HG03175 (cell line): ENCODE measurements around the gene ZNF423.

Experiments
- ATAC-seq: cut with Tn5 transposase; IDR thresholded peaks from one replicate; pipeline ENCODE4 v1.9.1; 2021; ENCODE audit warnings: mild to moderate bottlenecking, moderate library complexity; ENCODE audit not compliant: unreplicated experiment

Gene ZNF423

DNA sequence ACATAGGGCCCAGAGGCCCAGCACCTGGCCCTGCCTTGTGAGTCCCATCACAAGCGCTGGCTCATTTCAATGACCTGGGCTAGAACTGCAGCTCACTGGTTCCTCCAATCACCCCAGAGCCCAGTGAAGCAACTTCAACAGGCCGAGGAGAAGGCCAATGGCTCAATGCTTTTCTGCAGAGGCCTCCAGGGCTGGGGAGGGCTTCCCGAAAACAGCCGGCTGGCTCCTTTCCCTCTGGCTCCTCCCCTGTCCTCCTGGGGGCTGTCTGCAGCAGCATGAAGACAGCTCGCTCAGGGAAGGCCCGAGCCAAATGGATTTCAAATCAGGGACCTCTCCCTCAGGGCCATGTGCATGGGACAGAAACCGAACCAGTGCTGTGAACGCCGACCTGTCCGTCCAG, 121.6 kb downstream of the ZNF423 start:
- ATAC-seq: no peak

DNA sequence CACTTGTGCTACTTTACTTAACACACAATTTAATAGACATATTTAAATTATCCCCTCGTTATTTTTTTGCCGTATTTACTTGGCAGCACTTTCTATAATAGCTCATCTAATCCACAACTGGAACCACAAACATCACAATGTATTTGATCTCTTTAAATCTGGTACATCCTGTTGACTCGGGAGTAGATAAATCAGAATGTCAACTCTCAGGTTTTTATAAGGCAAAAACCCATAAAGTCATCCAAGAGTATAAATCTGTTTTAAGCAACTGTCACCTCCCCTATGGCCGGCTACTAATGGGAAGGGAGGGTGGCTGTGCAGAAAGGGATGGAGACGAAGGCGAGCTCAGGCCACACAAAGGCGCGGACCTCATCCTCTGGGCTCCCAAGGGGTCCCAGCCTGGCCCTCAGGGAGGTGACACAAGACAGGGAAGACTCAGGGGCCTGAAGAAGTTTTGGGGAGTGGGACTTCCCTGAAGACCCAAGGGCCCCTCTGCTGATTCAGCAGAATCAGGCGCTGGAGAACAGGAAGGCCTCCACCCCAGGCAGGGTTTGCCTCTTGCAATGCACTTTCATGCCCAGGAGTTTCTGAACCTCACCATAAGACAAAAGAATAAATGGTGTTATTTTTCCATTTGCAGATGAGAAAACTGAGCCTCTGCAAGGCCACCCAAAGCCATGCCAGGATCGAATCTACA, 122.5 kb downstream of the ZNF423 start:
- ATAC-seq: no peak

DNA sequence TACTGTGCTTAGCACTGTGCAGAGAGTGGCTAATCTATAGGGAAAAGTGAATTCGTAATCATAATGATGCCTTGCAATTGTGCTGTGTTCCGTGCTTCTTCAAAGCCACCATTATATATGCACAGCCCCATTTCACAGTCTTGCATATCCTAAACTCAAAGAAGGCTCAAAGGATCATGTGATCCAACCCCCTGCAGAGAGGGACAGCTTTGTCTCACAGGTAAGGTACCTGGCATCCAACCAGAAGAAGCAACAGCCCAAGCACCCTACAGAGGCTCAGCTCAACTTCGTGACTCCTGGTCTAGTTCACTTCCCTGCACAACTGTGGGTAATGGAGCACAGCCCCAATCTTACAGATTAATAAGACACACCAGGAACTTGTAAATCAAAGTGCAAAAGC, 124.0 kb downstream of the ZNF423 start:
- ATAC-seq: no peak

DNA sequence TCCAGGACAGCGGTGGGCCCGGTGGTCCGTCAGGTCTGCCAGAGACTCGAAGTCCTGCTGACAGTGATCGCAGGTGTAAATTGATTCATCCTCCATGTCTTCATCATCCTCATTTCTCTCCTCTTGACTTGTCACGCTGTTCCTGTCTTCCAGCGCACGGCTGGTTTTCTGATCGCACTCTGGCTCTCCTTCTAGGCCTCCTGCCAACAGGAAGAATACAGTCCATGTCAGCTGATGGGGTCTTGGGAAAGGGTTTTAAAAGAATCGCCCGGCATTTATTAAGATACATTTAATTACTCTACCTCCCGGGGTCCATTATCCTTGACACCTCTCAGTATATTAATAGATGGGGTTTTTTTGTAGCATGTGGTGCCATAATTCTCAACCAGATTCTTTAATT, 125.1 kb downstream of the ZNF423 start:
- no peak for ATAC-seq

DNA sequence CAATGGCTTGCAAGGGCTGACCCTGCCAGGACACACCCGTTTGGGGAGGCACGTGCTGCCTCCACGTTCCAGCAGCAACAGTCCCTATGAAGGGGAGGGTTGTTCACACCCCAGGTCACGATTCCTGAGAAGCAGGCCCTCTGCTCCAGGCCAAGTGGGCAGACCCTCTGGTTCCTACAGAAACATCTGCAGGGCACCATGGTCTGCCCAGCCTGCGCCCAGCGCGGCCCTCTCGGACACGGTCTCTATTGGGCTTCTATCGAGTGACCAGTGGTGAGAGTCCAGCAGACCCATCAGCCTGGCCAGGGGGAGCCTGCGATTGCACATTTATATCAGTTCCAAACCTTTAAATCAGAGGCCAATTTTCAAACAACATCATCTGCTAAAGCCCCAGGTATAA, 128.3 kb downstream of the ZNF423 start:
- ATAC-seq: no peak

DNA sequence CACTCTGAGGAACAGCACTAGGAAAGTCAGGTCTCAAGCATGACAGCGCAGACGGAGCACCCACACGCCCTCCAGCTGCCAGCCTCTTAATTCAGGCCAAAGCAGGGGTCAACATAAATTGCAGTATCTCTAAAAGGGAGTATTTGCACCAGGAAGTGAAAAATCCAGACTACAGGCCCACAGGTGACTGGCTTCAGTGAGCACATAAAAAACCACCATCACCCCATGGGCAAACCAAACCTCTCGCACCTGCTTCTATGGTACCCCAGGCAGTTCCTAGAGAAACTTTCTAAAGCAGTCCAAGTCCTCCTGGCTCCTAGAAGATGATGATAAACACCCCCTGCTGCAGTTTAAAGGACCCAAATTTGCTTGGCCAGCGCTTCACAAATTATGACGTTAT, 129.8 kb downstream of the ZNF423 start:
- ATAC-seq: no peak

DNA sequence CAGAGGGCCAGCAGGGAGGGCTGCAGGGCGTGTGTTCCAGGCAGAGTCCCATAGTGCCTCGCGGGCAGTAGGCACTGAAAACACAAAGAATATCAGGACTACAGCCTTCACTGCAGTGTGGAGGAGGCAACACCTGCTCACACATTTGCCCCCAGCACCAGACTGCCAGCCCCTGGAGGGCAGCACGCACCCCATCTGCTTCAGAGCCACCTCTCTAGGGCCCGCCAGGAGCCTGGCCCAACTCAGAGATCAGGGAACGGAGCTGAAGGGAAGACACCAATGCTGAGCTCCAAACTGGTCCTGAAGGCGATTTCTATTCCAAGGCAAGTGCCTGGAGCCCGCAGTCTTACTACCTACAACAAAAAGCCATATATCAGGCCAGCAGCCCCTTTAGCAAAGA, 130.3 kb downstream of the ZNF423 start:
- no peak for ATAC-seq

DNA sequence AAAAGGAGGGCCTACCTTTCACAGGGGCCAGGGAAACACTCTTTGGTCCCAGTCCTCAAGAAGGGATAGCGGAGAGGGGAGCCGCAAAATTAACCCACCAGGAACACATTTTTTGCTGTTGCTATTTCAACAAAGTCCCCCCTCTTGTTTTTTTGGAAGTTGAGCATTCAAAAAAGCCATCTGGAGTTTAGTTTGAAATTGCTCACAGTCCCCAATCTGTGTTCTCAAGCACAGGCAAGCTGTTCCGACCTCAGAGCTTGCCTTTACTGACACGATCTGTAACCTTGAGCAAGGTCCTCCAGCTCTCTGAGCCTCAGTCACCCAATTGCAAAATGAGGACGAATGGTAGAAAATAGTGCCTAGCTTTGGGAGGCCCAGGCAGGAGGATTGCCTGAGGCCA, 131.1 kb downstream of the ZNF423 start:
- no peak for ATAC-seq

DNA sequence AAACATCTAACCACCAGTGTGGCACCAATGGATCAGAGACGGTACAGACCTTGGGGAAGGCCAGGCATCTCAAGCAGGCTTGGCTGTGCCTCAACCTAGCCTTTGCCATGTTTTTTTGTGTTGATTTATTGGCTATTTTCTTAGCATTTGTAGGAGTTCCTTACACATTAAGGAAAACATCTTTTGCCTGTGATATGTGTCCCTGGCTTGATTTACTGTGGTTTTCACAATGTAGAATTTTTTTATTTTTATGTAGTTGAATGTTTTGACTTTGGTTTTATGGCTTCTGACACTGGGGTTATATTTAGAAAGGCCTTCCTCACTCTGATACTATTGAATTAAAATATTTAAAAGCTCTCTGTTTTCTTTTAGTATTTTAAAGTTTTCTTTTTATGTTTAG, 132.6 kb downstream of the ZNF423 start:
- no peak for ATAC-seq

DNA sequence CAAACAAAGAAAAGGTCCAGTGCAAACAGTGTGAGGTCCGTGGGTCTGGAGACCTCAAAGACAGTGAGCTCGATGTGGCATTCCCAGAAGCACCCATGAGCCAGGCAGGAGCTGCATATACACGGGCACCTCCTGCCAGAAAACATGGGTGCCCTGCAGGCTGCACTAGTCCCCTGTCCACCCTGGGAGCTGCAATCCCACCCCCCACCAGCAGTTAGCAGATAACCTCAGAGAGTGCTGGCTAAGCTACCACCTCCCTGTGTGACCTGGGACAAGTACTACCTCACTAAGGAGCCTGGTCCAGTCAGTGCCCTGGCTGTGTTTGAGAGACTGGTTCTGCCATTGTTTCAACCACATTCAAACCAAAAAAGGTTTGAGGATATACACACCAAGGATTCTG, 135.7 kb downstream of the ZNF423 start:
- ATAC-seq: no peak

DNA sequence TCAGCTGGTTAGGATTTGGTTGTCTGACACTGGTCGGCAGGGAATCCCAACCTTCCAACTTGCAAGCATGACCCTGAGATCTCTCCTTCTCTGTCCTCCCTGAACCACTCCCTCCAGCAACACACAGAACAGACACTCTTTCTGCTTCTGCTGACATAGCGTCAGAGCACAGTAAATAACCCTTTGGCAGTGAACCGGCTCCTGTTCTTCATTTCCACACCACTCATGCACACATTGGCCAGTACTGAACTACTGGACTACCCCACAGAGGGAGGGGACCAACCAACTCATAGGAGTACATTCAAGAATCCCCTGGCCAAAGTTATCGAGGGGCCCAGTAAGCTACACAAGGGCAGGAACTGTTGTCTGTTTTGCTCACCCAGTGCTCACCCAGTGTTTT, 138.2 kb downstream of the ZNF423 start:
- no peak for ATAC-seq

DNA sequence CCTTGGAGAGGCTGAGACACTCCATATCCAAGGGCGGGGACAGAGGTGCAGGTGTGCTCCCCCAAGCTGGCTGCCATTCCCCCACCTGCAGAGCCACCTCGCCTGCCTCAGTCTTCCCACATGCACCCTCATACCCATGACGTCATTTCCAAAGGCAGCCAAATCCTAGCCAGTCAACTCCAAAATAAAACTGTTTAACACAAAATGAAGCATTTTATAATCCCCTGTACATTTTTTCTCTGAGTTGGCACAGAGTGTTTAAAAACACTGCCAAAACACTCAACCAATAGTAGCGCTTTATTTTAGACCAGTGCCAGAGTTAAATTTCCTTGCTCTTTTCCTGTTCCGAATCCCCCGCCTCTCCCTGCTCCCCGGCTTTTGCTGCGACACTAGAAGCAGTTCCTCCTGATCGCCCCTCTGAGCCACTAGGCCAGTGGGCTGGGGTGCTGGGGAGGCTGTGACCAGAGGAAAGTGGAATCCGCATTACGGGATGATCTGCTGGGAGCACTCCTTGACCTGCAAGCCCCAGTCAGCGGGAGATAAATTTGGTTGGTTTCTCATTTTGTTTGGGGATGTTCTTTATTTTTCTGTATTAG, 139.5 kb downstream of the ZNF423 start:
- no peak for ATAC-seq

DNA sequence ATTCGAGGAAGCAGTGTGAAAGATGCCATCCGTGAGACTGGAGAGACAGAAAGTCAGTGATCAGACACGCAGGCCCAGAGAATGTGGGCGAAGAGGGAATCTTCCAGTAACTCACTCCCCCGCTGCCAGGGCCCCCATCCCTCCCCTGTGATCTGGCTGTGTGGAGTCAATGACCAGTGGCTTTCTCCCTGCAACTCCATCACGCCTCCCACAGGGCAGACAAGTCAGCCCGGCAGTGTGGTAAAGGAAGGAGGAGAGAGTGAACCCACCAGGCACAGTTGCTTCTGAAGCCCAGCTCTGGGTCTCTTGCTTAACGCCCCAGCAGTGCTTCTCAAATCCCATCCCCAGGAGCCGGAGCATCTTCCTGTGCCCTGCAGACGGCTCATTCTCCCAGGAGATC, 142.1 kb downstream of the ZNF423 start:
- no peak for ATAC-seq

DNA sequence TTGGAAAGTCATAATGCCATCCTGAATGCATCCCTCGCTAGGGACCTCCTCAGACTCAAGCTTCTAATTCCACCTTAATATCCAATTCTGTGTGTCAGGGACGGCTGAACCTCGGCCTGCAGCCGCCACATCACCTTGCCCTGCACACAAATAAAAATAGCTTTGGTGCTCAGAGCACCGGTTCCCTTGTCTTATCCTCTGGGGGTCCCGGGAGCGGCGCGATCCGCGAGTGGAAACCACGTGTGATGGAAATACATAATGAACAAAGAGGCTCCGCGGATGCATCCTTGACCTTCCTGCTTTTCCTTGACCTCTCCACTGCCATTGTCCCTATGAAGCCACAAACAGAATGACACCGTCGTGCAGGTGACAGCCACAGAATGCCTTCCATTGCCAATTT, 143.4 kb downstream of the ZNF423 start:
- ATAC-seq: no peak

DNA sequence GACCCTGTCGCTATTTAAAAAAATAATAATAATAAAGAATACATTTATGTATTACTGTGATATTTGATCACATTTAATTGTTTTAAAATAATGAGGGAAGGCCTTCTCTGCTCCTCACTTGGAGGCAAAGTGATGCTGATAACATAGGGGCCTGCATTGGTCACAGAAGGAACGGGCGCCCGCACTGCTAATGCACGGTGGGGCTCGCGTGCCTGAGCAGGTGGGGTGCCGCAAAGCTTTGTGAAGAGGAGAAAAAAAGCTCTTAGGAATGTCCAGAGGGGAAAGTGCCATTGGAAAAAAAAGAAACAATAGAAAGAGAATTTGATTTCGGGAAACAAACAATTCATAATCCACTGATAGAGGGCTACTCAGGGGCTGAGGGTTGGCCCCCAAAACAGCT, 143.8 kb downstream of the ZNF423 start:
- no peak for ATAC-seq

DNA sequence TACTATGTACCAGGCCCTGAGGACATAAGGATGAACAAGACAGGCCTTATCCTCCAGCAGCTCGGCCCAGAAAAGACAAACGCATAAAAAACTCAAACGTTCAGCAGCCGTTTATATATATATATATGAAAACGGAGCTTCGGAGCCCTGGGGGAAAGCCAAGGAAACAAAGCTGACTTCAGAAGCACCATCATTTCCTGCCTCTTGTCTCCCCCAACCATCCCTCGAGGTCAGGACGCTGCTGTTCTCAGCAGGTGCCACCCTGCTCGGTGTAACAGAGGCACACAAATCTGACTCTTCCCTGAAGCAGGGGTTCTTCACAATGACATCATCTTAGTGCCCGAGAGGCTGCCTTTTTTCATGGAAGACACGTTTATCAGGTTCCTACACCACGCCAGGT, 146.9 kb downstream of the ZNF423 start:
- no peak for ATAC-seq

DNA sequence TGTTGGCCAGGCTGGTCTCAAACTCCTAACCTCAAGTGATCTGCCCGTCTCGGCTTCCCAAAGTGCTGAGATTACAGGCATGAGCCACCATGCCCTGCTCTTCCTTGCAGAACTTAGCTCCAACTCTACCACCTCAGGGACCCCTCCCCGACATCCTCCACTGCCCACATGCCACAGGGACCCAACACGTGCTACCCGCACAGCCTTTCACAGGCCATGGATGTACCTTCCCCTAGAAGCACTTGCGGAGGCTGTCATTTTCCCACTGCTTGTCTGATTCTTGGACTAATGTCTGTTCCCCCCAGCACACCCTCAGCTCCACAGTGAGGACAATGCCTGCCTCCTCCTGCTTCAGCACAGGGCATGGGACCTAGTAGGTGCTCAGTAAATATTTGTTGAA, 147.4 kb downstream of the ZNF423 start:
- ATAC-seq: no peak

DNA sequence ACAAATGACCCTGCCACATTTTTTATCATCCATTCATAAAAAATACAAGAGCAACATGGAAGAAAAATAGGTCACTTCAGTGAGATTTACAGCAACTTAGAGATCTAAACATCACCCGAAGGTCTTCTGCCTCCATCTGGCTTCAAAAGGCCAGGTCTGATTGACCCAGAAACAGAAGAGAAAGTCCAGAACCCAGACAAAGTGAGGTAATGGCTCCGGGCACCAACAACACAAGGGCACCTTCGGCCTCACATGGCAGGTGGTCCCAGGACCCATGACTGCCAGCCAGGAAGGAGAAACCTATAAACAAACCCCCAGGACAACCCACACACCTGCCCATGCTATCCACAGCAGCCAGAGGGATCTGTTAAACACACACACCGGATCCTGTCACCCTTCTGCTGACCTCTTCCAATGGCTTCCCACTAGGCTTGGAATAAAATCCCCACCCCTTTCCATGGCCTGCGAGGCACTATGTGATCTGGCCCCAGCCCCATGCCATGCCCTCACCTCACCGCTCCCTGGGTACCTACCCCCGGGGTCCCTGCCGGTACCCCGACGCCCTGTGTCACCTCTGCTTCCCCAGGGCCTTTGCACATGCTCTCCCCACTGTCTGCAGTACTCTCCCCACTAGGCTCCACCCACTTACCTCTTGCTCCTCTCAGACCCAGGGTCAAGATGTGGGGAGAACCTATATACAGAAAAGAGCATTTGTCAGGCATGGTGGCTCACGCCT, 149.1 kb downstream of the ZNF423 start:
- ATAC-seq: no peak

DNA sequence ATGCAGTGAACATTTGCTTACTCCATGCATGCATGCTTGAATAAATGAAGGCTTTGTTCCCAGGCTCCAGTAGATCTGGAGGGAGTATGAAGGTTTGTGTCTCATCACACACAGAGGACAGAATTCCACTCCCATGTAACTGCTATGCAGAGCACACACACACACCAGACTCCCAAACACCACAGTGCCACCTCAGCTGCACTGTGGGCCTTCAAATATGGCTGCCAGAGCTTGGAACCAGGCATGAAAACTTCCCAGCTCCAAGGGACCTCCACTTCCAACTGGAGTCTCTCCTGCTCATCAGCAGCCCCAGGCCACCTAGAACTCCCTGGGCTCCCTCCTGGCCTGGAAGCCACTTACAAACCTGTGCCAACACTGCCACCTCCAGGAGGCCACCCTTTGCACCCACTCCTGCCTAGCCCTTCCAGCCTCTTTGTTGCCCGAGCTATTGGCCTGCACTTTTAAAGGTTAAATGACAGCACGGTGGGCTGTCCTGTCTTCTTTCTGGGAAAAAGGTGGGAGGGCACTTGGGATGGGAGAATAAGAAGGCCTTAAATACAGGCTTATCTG, 151.2 kb downstream of the ZNF423 start:
- no peak for ATAC-seq

DNA sequence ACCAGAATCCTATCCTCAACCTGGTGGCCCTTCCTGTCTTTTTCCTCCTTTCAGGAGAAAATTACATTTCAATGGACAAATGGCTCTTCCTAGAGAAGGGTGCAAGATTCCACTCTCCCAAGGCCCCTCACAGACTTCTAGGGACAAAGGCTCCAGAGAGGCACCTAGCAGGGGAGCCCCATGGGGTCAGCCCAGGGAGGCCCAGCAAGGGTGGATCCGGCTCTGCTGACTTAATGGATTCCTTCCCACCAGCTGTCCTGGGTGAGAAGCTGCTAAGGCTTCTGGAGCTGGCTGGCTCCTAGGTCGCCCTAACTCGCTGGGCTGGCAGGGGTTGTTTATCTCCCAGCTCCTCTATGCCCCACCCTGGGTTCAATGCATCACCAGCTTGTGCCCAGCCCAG, 152.4 kb downstream of the ZNF423 start:
- ATAC-seq: no peak

DNA sequence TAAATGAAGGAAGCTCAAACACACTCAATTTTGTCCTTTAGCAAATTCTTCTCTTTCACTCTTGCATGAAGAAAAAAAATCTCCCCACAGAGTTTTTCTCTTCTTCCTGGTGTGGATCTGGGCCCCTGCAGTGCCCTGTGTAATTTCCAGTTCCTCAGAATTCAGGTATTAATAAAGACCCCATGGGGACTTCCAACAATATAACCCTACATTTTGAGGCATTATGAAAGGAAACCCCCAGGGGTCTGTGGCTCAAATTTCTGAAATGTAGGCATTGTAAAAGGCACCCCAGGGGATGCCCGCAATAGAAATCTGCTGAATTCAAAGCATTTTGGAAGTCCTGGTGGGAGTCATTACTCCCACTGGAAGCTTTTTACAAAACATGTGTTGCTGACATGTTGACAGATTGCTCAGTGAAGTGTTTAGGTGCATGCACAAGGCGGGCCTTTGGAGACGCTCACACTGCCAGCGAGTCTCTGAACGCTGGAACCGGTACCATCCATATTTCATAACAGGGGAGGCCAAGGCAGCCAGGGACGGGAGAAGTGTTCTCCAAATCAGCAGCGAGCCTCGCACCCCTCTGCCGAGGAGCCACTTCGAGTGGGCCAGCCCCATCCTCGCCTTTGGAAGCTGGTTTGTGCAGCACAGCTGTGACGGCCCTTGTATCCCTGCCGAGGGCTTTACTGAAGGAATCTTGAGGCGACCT, 154.0 kb downstream of the ZNF423 start:
- ATAC-seq: no peak
